Natural killer cell (primary cell): ENCODE measurements around the gene PRPF18. TPM values are rescaled to one million over a fixed set of nuclear protein-coding genes. Genes with fewer than 3 reads are reported as not detected.

ENCODE experiments used
- ATAC-seq, 3 donors: fragments of 150-1000 bp in 2 of 3; fragments of 200-7000 bp in 1 of 3; cut with Tn5 transposase; 1 replicate in 1 of 3; 2 replicates in 2 of 3; pipeline ENCODE4 v1.10.0; 2021; ENCODE audit warnings: mild to moderate bottlenecking in 2 of 3, moderate library complexity in 2 of 3
- DNase-seq, 2 donors: peaks; one replicate each; pipeline versions ENCODE4 v3.0.0 to v3.0.0-alpha.2; 2013 to 2021; ENCODE audit warnings: mixed read lengths in 1 of 2
- H3K27ac ChIP-seq: one replicate; pipeline ENCODE4 v1.5.1; 2013; ENCODE audit warnings: mild to moderate bottlenecking, low read length
- H3K27me3 ChIP-seq: one replicate; pipeline ENCODE4 v1.6.1; 2013; ENCODE audit warnings: low read length; ENCODE audit not compliant: control insufficient read depth, insufficient read depth
- H3K36me3 ChIP-seq: one replicate; pipeline ENCODE4 v1.6.1; 2013; ENCODE audit warnings: low read length; ENCODE audit not compliant: control insufficient read depth, insufficient read depth
- H3K4me1 ChIP-seq: one replicate; pipeline ENCODE4 v1.6.1; 2013; ENCODE audit warnings: low read length; ENCODE audit not compliant: control insufficient read depth, insufficient read depth
- H3K4me3 ChIP-seq: one replicate; pipeline ENCODE4 v1.5.1; 2013; ENCODE audit warnings: low read length
- H3K9me3 ChIP-seq: one replicate; pipeline ENCODE4 v1.6.1; 2013; ENCODE audit warnings: low read length; ENCODE audit not compliant: control insufficient read depth, insufficient read depth
- H3K27ac Mint-ChIP-seq, 2 donors: one replicate each; pipeline ENCODE4 v1.8.0; 2022; ENCODE audit warnings: mild to moderate bottlenecking in 2 of 2, mixed read lengths in 2 of 2, moderate library complexity in 1 of 2
- H3K27me3 Mint-ChIP-seq, 2 donors: one replicate each; pipeline ENCODE4 v1.8.0; 2022; ENCODE audit warnings: low read depth in 2 of 2, mixed read lengths in 2 of 2
- H3K36me3 Mint-ChIP-seq: one replicate; pipeline ENCODE4 v1.8.0; 2022; ENCODE audit warnings: mixed read lengths
- H3K4me1 Mint-ChIP-seq, 2 donors: one replicate each; pipeline ENCODE4 v1.8.0; 2022; ENCODE audit warnings: mixed read lengths in 2 of 2
- H3K4me3 Mint-ChIP-seq: one replicate; pipeline ENCODE4 v1.8.0; 2022; ENCODE audit warnings: mild to moderate bottlenecking, moderate library complexity, mixed read lengths
- H3K9me3 Mint-ChIP-seq, 2 donors: one replicate each; pipeline ENCODE4 v1.8.0; 2022; ENCODE audit warnings: mixed read lengths in 2 of 2
- WGBS: methylation state at CpG from one replicate; pipeline ENCODE4 v1.1.7; 2013; ENCODE audit warnings: missing lambda C conversion rate; ENCODE audit not compliant: insufficient coverage; 5-methylcytosine and 5-hydroxymethylcytosine counted together
- intact Hi-C: fragments of 100-400 bp; cut with micrococcal nuclease; formaldehyde crosslinking; loops from one replicate; pipeline ENCODE4 v1.14.2; 2022
- total RNA-seq, 4 donors: library from RNA; stranded (reverse); fragments of 120-200 nt in 1 of 4; gene quantifications; one replicate each; pipeline versions ENCODE4 v1.2.3 to v1.2.4, GENCODE V29; 2013 to 2022
- TF ChIP-seq, protein P1 (sequence below): fragments of 200-600 bp; IDR thresholded peaks from one replicate; pipeline ENCODE4 v1.8.0; 2022; ENCODE audit warnings: antibody characterized with exemption

Gene PRPF18
- total RNA-seq, 3 donors from 2014 or later (not counting 1 experiment from before 2014, with no cell fraction given) = 29.5 to 39.3 (median 35.1) TPM

DNA sequence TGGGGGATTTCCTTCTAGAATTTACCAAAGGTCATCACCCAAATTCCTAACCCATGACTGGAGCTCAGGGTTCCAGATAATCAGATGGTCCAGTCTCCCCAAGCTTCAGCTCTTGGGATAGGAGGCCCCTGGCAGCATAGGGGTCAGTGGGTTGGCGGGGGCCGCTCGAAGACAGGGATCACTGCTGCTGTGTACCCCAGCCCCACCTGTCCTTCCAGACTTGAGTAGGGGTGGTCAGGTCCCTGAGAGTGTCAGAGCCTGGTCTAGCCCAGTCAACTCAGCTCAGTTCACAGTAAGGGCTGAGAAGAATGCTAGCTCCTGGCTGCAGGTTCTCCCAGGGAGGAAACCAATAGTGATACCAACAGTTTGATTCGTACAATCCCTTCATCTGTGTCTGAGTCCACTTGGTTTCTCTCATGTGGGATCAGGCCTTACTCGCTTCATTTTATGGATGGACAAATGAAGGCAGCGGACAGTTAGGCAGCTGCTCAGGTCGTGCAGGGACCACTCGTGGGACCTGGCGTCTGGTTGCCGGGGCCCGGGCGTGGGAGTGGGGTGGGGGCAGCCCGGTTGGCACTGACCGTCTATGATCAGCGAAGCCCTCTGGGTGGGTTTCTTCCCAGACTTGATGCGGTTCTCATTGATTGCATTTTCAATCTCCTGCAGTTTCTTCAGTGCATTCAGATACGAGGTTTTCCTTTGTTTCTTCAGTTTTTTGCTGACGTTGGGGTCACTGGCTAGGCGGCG, 78.9 kb downstream of the PRPF18 start:
- no peak overlapping the region for H3K27ac ChIP-seq
- Mint-ChIP-seq H3K27ac (no peak overlapping the region), H3K27me3 (no peaks in the 10 kb centered on the region), H3K36me3 (no peaks in the 10 kb centered on the region), H3K4me3 (no peak overlapping the region), H3K9me3 (no peaks in the 10 kb centered on the region), H3K4me1 (no peaks in the 10 kb centered on the region)
- intact Hi-C loops = no loop called here
- no peak overlapping the region for H3K4me3 ChIP-seq
- ATAC-seq (no peak), DNase-seq (no peak)
- H3K4me1 ChIP-seq = no peaks in the 10 kb centered on the region
- TF ChIP-seq, protein P1, sequence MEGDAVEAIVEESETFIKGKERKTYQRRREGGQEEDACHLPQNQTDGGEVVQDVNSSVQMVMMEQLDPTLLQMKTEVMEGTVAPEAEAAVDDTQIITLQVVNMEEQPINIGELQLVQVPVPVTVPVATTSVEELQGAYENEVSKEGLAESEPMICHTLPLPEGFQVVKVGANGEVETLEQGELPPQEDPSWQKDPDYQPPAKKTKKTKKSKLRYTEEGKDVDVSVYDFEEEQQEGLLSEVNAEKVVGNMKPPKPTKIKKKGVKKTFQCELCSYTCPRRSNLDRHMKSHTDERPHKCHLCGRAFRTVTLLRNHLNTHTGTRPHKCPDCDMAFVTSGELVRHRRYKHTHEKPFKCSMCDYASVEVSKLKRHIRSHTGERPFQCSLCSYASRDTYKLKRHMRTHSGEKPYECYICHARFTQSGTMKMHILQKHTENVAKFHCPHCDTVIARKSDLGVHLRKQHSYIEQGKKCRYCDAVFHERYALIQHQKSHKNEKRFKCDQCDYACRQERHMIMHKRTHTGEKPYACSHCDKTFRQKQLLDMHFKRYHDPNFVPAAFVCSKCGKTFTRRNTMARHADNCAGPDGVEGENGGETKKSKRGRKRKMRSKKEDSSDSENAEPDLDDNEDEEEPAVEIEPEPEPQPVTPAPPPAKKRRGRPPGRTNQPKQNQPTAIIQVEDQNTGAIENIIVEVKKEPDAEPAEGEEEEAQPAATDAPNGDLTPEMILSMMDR = no peak
- H3K9me3 ChIP-seq = no peaks in the 10 kb centered on the region
- no peaks in the 10 kb centered on the region for H3K27me3 ChIP-seq
- WGBS = 93% methylated on average over 20 of the region's 20 CpGs
- H3K36me3 ChIP-seq = no peaks in the 10 kb centered on the region

DNA sequence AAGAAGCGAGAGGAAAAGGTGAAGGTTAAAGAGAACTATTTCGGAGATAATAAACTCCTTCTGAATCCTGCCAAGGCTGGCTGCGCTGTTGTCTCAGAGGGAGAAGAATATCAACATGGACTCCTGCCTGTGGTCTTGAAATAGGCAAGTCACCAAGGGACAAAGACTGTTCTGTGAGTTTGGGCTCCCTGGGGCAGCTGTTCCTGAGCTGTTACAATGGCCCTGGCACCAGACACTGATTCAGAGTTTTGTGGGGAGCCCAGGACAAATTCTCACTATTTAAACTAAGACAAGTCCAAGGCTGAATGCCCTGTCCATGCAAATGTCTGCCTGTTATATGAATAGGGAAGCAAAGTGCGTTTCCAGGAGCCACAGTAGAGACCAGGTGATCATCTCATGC, 81.4 kb downstream of the PRPF18 start:
- no peaks in the 10 kb centered on the region for H3K9me3 ChIP-seq
- Mint-ChIP-seq H3K9me3 (no peaks in the 10 kb centered on the region), H3K36me3 (no peaks in the 10 kb centered on the region), H3K4me3 (no peak overlapping the region), H3K27me3 (no peaks in the 10 kb centered on the region), H3K27ac (no peak overlapping the region), H3K4me1 (no peaks in the 10 kb centered on the region)
- no peak overlapping the region for H3K27ac ChIP-seq
- no peaks in the 10 kb centered on the region for H3K4me1 ChIP-seq
- H3K36me3 ChIP-seq = no peaks in the 10 kb centered on the region
- H3K4me3 ChIP-seq = no peak overlapping the region
- TF ChIP-seq, protein P1 = no peak
- DNase-seq (no peak), ATAC-seq (no peak)
- intact Hi-C loops = no loop called here
- WGBS = 97% methylated on average over 4 of the region's 4 CpGs
- no peaks in the 10 kb centered on the region for H3K27me3 ChIP-seq

DNA sequence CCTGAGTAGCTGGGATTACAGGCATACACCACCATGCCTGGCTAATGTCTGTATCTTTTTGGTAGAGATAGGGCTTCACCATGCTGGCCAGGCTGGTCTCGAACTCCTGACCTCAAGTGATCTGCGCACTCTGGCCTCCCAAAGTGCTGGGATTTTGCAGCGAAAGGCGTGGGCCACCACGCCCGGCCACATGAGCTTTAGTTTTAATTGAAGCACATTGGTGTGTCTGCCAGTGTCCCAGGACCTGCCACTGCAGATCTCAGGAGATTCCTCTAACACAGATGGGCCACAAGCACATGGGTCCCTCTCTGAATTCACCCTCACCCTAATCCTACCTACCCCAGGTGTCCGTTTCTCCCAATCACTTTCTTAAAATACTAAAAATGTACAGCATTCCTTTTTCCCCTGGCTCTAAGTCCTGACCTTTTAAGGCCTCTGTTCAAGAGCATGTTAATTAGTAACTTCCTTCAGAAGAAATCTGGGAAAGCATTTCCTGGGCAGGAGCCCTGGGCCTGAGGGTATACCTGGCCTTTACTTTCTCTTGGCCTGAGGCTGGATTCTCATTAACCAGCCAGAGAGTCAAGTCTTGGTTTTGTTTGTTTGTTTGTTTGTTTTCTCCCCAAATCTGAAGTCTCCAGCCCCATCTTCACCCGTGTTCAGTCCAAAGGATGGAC, 82.6 kb downstream of the PRPF18 start:
- no peak overlapping the region for H3K27ac Mint-ChIP-seq
- no peak overlapping the region for H3K4me3 Mint-ChIP-seq
- Histone ChIP-seq H3K4me3 (no peak overlapping the region), H3K4me1 (no peaks in the 10 kb centered on the region), H3K27me3 (no peaks in the 10 kb centered on the region), H3K9me3 (no peaks in the 10 kb centered on the region), H3K27ac (no peak overlapping the region), H3K36me3 (no peaks in the 10 kb centered on the region)
- TF ChIP-seq, protein P1 = no peak
- 85% methylated on average over 7 of the region's 8 CpGs for WGBS
- H3K36me3 Mint-ChIP-seq = no peaks in the 10 kb centered on the region
- no peaks in the 10 kb centered on the region for H3K4me1 Mint-ChIP-seq
- H3K9me3 Mint-ChIP-seq = no peaks in the 10 kb centered on the region
- ATAC-seq (no peak), DNase-seq (no peak)
- intact Hi-C loops = no loop called here
- no peaks in the 10 kb centered on the region for H3K27me3 Mint-ChIP-seq
